HCT116 (cell line): ENCODE results near the gene IGSF11. TPM values are rescaled to one million over a fixed set of nuclear protein-coding genes. Genes with fewer than 3 reads are reported as not detected.

Experiments used
- ATAC-seq: fragments of 200-7000 bp; cut with Tn5 transposase; 2 replicates; pipeline ENCODE4 v1.9.1; 2020; ENCODE audit warnings: mild to moderate bottlenecking, moderate library complexity
- BruUV-seq: library from RNA; stranded (reverse); fragments of 400-500 nt; replicated peaks from 2 replicates; lab custom pipeline; 2021; lab: Mats Ljungman, UMichigan
- CTCF ChIA-PET: fragments of 300-600 bp; sonication (Branson Sonifier 250); formaldehyde crosslinking; loops from one replicate; lab custom pipeline; 2021; ENCODE audit warnings: antibody characterized with exemption; lab: Charles Lee
- POLR2A ChIA-PET: fragments of 300-600, 350-600 bp; sonication (Branson Sonifier 250); formaldehyde crosslinking; loops from one replicate; lab custom pipeline; 2021; ENCODE audit warnings: antibody characterized with exemption; lab: Charles Lee
- RAD21 ChIA-PET, 2 experiments: fragments of 300-600 bp; sonication (Branson Sonifier 250); formaldehyde crosslinking; loops; one replicate each; lab custom pipeline; 2023; ENCODE audit warnings: low total read pairs in 2 of 2; ENCODE audit not compliant: uncharacterized antibody in 2 of 2, unreplicated experiment in 2 of 2, low non-redundant PET in 1 of 2; lab: Charles Lee
- DNase-seq: peaks from one replicate; pipeline ENCODE4 v3.0.0-alpha.2; 2010; ENCODE audit warnings: low read depth, low spot score
- H2AFZ ChIP-seq: fragments of 200-600 bp; shearing (Covaris generic), sonication (generic); 2 replicates; pipeline ENCODE4 v1.6.1; 2017; ENCODE audit warnings: low read depth, mixed run types, mixed read lengths, antibody characterized with exemption, low read length; ENCODE audit not compliant: poor library complexity, severe bottlenecking
- H3K27ac ChIP-seq: 2 replicates; pipeline ENCODE4 v1.5.1; 2012; ENCODE audit warnings: low read depth, low read length
- H3K27me3 ChIP-seq: fragments of 200-600 bp; sonication (generic); 2 replicates; pipeline ENCODE4 v1.6.1; 2016; ENCODE audit warnings: mixed run types, low read length, mixed read lengths; ENCODE audit not compliant: insufficient read depth
- H3K36me3 ChIP-seq, 2 experiments: fragments of 200-500 bp in 1 of 2; fragments of 200-600 bp in 1 of 2; sonication (Bioruptor generic) in 1 of 2; sonication (generic) in 1 of 2; 2 replicates each; pipeline versions ENCODE4 v1.5.1 to v1.6.1; 2014 to 2016; ENCODE audit warnings: low read length in 2 of 2, inconsistent platforms in 1 of 2, mixed read lengths in 1 of 2, mixed run types in 1 of 2; ENCODE audit not compliant: insufficient read depth in 2 of 2, control insufficient read depth in 1 of 2
- H3K4me1 ChIP-seq, 2 experiments: fragments of 200-600 bp in 1 of 2; sonication (generic) in 1 of 2; 2 replicates each; pipeline versions ENCODE4 v1.5.1 to v1.6.1; 2012 to 2017; ENCODE audit warnings: low read length in 2 of 2, inconsistent platforms in 1 of 2, mild to moderate bottlenecking in 1 of 2, mixed read lengths in 1 of 2, mixed run types in 1 of 2, moderate library complexity in 1 of 2; ENCODE audit not compliant: insufficient read depth in 2 of 2, control insufficient read depth in 1 of 2
- H3K4me2 ChIP-seq: fragments of 200-600 bp; sonication (generic); 2 replicates; pipeline ENCODE4 v1.6.1; 2017; ENCODE audit warnings: mixed run types, low read length, mixed read lengths
- H3K4me3 ChIP-seq, 2 experiments: fragments of 200-600 bp in 1 of 2; sonication (generic) in 1 of 2; replicated peaks in 1 of 2; 2 replicates each; pipeline ENCODE4 v1.5.1; 2011 to 2016; ENCODE audit warnings: low read length in 2 of 2, control low read depth in 1 of 2, low read depth in 1 of 2, mild to moderate bottlenecking in 1 of 2, mixed read lengths in 1 of 2, mixed run types in 1 of 2
- H3K79me2 ChIP-seq: fragments of 200-600 bp; sonication (generic); 2 replicates; pipeline ENCODE4 v1.6.1; 2017; ENCODE audit warnings: mild to moderate bottlenecking, mixed run types, low read length, moderate library complexity, mixed read lengths; ENCODE audit not compliant: insufficient read depth
- H3K9ac ChIP-seq: fragments of 200-600 bp; sonication (generic); 2 replicates; pipeline ENCODE4 v1.6.1; 2016; ENCODE audit warnings: low read length, mixed read lengths
- H3K9me2 ChIP-seq: fragments of 200-600 bp; sonication (generic), shearing (Covaris generic); 2 replicates; pipeline ENCODE4 v1.6.1; 2017; ENCODE audit warnings: mixed run types, mild to moderate bottlenecking, moderate library complexity; ENCODE audit not compliant: insufficient read depth
- H3K9me3 ChIP-seq, 2 experiments: fragments of 200-500 bp in 1 of 2; fragments of 200-600 bp in 1 of 2; sonication (Bioruptor generic) in 1 of 2; sonication (generic) in 1 of 2; 2 replicates each; pipeline ENCODE4 v1.6.1; 2014 to 2017; ENCODE audit warnings: low read length in 2 of 2, mixed read lengths in 2 of 2, inconsistent platforms in 1 of 2, low read depth in 1 of 2, mild to moderate bottlenecking in 1 of 2, mixed run types in 1 of 2, moderate library complexity in 1 of 2; ENCODE audit not compliant: control insufficient read depth in 1 of 2, insufficient read depth in 1 of 2
- H4K20me1 ChIP-seq: fragments of 200-600 bp; sonication (generic), shearing (Covaris generic); 2 replicates; pipeline ENCODE4 v1.6.1; 2017; ENCODE audit warnings: mixed run types, mild to moderate bottlenecking, moderate library complexity; ENCODE audit not compliant: insufficient read depth
- ATF3 ChIP-seq: IDR thresholded peaks from 2 replicates; pipeline ENCODE4 v1.6.1; 2012
- CBX3 ChIP-seq: IDR thresholded peaks from 2 replicates; pipeline ENCODE4 v1.6.1; 2012; ENCODE audit warnings: low read depth
- CEBPB ChIP-seq: IDR thresholded peaks from 2 replicates; pipeline ENCODE4 v1.6.1; 2012; ENCODE audit warnings: low read depth
- CTCF ChIP-seq, 3 experiments: fragments of 200-600 bp in 1 of 3; sonication (generic) in 1 of 3; IDR thresholded peaks in 2 of 3; conservative IDR thresholded peaks in 1 of 3; 2 replicates each; pipeline ENCODE4 v1.5.1; 2012 to 2017; ENCODE audit warnings: low read depth in 2 of 3, low read length in 2 of 3, antibody characterized with exemption in 1 of 3, borderline replicate concordance in 1 of 3, control low read depth in 1 of 3, mild to moderate bottlenecking in 1 of 3, mixed read lengths in 1 of 3, mixed run types in 1 of 3, moderate library complexity in 1 of 3; ENCODE audit not compliant: insufficient read depth in 1 of 3
- EZH2 ChIP-seq: fragments of 200-600 bp; sonication (generic); IDR thresholded peaks from 2 replicates; pipeline ENCODE4 v1.6.1; 2017; ENCODE audit warnings: antibody characterized with exemption, mixed run types
- FOSL1 ChIP-seq: IDR thresholded peaks from 2 replicates; pipeline ENCODE4 v1.6.1; 2012; ENCODE audit warnings: low read depth
- MAX ChIP-seq: IDR thresholded peaks from 2 replicates; pipeline ENCODE4 v1.6.1; 2012
- POLR2A ChIP-seq: IDR thresholded peaks from 2 replicates; pipeline ENCODE4 v1.7.0; 2011; ENCODE audit warnings: borderline replicate concordance; ENCODE audit not compliant: insufficient read depth, insufficient read length; ENCODE audit errors: extremely low read depth
- RAD21 ChIP-seq: IDR thresholded peaks from 2 replicates; pipeline ENCODE4 v1.6.1; 2012; ENCODE audit warnings: low read depth, mild to moderate bottlenecking
- SIN3A ChIP-seq: IDR thresholded peaks from 2 replicates; pipeline ENCODE4 v1.6.1; 2012; ENCODE audit warnings: low read depth
- SP1 ChIP-seq: IDR thresholded peaks from 2 replicates; pipeline ENCODE4 v1.6.1; 2012; ENCODE audit warnings: low read depth
- SRF ChIP-seq: IDR thresholded peaks from 2 replicates; pipeline ENCODE4 v1.6.1; 2012; ENCODE audit warnings: low read depth
- YY1 ChIP-seq: IDR thresholded peaks from 2 replicates; pipeline ENCODE4 v1.6.1; 2011; ENCODE audit warnings: low read length, low read depth, moderate library complexity, mild to moderate bottlenecking; ENCODE audit not compliant: insufficient replicate concordance; ENCODE audit errors: extremely low read depth
- ZBTB33 ChIP-seq: IDR thresholded peaks from 2 replicates; pipeline ENCODE4 v1.6.1; 2011; ENCODE audit warnings: mild to moderate bottlenecking, low read length, moderate library complexity; ENCODE audit not compliant: insufficient replicate concordance; ENCODE audit errors: extremely low read depth
- ZFX ChIP-seq: fragments of 450-650 bp; IDR thresholded peaks from 2 replicates; pipeline ENCODE4 v1.6.1; 2017
- ZNF274 ChIP-seq: fragments of 200-500 bp; sonication (Bioruptor generic); IDR thresholded peaks from 2 replicates; pipeline ENCODE4 v1.6.1; 2014; ENCODE audit warnings: mild to moderate bottlenecking, low read depth, low read length, inconsistent platforms
- intact Hi-C: fragments of 100-400 bp; cut with micrococcal nuclease; formaldehyde crosslinking; loops from 2 replicates; pipeline ENCODE4 v1.10.0; 2022
- total RNA-seq: library from RNA; stranded (reverse); gene quantifications from one replicate; pipeline ENCODE4 v1.2.1, GENCODE V29; 2021; ENCODE audit not compliant: unreplicated experiment

Gene IGSF11
- total RNA-seq, 1 experiment from 2014 or later, result not detected

- ChIA-PET CTCF (no interaction called here), POLR2A (no interaction called here)
- H3K27ac ChIP-seq, result no peak overlapping the region
These were observed 46.2 kb downstream of the IGSF11 start for GRCh38 chr3:118988198-118989130.

More at GRCh38 chr3:118988198-118989130, 46.2 kb downstream of the IGSF11 start:
- H3K79me2 ChIP-seq, result no peaks in the 10 kb centered on the region
- ATAC-seq (no peak), DNase-seq (no peak)
- no peak overlapping the region for H3K4me3 ChIP-seq
- H3K9me3 ChIP-seq, result no peaks in the 10 kb centered on the region
- intact Hi-C loops, result no loop called here
- no peaks in the 10 kb centered on the region for H3K4me1 ChIP-seq
- no peak overlapping the region for H2AFZ ChIP-seq
- RAD21 ChIA-PET, result no interaction called here
- H3K4me2 ChIP-seq, result no peak overlapping the region
- H3K27me3 ChIP-seq, result peaks cover 81% of the 10 kb centered on the region
- no peaks in the 10 kb centered on the region for H4K20me1 ChIP-seq
- no TSS peak for BruUV-seq
- H3K9ac ChIP-seq, result no peak overlapping the region
- no peaks in the 10 kb centered on the region for H3K36me3 ChIP-seq
- TF ChIP-seq ZNF274, result no peak
- TF ChIP-seq FOSL1, result no peak
- TF ChIP-seq SIN3A, result no peak
- TF ChIP-seq CEBPB, result no peak
- TF ChIP-seq RAD21, result no peak
- TF ChIP-seq CBX3, result no peak
- no peak for TF ChIP-seq ZBTB33
- TF ChIP-seq POLR2A, result no peak
- TF ChIP-seq MAX, result no peak
- no peak for TF ChIP-seq SP1
- no peak for TF ChIP-seq YY1
- no peak for TF ChIP-seq CTCF (IDR thresholded peaks at IDR 0.05 in 2 of 3, conservative IDR thresholded peaks at IDR 0.05 in 1 of 3; ENCODE audit: borderline replicate concordance in 1 of 3, insufficient read depth in 1 of 3, low read depth in 2 of 3, low read length in 2 of 3)
- TF ChIP-seq ZFX, result no peak
- no peak for TF ChIP-seq ATF3
- no peak for TF ChIP-seq EZH2
- TF ChIP-seq SRF, result no peak
- TF ChIP-seq, all 23 proteins: peak for 0
- no peaks in the 10 kb centered on the region for H3K9me2 ChIP-seq
